GM18858 (cell line): ENCODE measurements around the gene PRSS2.

Source experiments
- ATAC-seq: cut with Tn5 transposase; IDR thresholded peaks from one replicate; pipeline ENCODE4 v1.9.1; 2021; ENCODE audit not compliant: unreplicated experiment

PRSS2 gene

GRCh38 chr7:142785841-142786250 lies 15.1 kb downstream of the PRSS2 start:
- no peak for ATAC-seq

- no peak for ATAC-seq
Measured at GRCh38 chr7:142787034-142787768, 16.4 kb downstream of the PRSS2 start.

DNA sequence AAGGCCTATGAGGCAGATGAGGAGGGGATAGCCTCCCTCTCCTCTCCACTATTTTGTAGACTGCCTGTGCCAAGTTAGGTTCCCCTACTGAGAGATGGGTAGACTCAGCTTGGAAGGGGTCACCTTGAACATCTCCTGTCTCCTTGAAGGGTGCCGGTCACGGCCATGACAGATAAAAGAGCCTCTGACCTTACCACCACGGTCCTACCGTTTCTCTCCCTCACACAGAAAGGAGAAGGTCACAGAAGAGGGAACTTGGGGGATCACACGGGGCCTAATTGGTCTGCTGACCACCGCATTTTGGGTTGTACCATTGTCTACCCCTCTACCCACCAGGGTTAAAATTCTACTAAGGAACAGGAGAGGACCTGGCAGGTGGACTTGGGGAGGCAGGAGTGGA lies 17.0 kb downstream of the PRSS2 start:
- no peak for ATAC-seq

DNA sequence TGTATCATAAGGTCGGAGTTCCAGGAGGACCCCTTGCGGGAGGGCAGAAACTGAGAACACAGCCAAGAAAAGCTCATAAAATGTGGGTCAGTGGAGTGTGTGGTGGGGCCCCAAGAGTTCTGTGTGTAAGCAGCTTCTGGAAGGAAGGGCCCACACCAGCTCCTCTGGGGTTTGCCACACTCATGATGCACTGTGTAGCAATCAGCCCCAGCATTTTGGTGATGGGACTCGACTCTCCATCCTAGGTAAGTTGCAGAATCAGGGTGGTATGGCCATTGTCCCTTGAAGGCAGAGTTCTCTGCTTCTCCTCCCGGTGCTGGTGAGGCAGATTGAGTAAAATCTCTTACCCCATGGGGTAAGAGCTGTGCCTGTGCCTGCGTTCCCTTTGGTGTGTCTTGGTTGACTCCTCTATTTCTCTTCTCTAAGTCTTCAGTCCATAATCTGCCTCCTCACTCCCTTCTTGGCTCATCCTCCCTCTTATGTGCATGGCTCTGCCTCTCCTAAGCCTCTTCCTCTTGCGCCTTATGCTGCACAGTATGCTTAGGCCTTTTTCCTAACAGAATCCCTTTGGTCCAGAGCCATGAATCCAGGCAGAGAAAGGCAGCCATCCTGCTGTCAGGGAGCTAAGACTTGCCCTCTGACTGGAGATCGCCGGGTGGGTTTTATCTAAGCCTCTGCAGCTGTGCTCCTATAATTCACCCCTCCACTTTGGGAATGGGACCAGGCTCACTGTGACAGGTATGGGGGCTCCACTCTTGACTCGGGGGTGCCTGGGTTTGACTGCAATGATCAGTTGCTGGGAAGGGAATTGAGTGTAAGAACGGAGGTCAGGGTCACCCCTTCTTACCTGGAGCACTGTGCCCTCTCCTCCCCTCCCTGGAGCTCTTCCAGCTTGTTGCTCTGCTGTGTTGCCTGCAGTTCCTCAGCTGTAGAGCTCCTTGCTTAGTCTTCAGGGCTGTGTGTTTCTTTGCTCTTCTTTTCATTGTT lies 17.8 kb downstream of the PRSS2 start:
- ATAC-seq: no peak

DNA sequence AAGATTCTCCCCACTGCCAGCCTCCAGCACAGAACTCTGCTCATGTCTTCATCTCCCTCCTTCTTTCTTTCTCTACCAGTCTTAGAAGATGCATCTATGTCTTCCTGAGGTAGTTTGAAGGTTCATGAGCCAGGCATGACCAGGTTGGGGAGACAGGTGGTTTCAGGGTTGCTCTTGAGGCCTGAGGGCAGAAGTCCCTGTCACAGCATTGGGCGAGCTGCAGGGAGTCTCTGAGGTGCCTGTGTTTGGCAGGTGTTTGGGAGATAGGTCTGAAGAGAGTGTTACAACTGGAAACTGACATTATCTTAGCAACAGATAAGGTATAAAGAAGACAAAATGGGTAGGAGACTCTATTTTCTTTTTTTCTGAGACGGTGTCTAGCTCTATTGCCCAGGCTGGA lies 18.7 kb downstream of the PRSS2 start:
- no peak for ATAC-seq

GRCh38 chr7:142790056-142790455 lies 19.3 kb downstream of the PRSS2 start:
- ATAC-seq: no peak

GRCh38 chr7:142790555-142790954 lies 19.8 kb downstream of the PRSS2 start:
- ATAC-seq: no peak

DNA sequence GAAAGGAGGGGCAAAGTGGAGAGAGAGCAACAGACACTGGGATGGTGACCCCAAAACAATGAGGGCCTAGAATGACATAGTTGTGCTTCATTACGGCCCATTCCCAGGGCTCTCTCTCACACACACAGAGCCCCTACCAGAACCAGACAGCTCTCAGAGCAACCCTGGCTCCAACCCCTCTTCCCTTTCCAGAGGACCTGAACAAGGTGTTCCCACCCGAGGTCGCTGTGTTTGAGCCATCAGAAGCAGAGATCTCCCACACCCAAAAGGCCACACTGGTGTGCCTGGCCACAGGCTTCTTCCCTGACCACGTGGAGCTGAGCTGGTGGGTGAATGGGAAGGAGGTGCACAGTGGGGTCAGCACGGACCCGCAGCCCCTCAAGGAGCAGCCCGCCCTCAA lies 20.7 kb downstream of the PRSS2 start:
- ATAC-seq: no peak

- ATAC-seq: no peak
Measured at GRCh38 chr7:142792129-142792528, 21.4 kb downstream of the PRSS2 start.

DNA sequence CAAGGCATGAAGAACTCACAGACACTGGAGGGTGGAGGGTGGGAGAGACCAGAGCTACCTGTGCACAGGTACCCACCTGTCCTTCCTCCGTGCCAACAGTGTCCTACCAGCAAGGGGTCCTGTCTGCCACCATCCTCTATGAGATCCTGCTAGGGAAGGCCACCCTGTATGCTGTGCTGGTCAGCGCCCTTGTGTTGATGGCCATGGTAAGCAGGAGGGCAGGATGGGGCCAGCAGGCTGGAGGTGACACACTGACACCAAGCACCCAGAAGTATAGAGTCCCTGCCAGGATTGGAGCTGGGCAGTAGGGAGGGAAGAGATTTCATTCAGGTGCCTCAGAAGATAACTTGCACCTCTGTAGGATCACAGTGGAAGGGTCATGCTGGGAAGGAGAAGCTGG lies 21.8 kb downstream of the PRSS2 start:
- ATAC-seq: no peak

GRCh38 chr7:142793156-142793555 lies 22.4 kb downstream of the PRSS2 start:
- no peak for ATAC-seq

GRCh38 chr7:142795339-142795863 lies 24.6 kb downstream of the PRSS2 start:
- ATAC-seq: no peak

DNA sequence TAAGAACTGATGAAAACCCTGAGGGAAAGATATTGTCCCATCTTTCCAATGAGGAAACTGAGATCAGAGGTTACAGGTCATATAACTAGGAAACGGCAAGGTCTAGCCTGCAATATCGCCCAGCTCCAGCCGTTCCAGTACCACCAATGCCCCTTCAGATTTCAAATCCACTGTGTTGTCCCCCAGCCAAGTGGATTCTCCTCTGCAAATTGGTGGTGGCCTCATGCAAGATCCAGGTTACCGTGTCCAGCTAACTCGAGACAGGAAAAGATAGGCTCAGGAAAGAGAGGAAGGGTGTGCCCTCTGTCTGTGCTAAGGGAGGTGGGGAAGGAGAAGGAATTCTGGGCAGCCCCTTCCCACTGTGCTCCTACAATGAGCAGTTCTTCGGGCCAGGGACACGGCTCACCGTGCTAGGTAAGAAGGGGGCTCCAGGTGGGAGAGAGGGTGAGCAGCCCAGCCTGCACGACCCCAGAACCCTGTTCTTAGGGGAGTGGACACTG lies 25.3 kb downstream of the PRSS2 start:
- no peak for ATAC-seq

DNA sequence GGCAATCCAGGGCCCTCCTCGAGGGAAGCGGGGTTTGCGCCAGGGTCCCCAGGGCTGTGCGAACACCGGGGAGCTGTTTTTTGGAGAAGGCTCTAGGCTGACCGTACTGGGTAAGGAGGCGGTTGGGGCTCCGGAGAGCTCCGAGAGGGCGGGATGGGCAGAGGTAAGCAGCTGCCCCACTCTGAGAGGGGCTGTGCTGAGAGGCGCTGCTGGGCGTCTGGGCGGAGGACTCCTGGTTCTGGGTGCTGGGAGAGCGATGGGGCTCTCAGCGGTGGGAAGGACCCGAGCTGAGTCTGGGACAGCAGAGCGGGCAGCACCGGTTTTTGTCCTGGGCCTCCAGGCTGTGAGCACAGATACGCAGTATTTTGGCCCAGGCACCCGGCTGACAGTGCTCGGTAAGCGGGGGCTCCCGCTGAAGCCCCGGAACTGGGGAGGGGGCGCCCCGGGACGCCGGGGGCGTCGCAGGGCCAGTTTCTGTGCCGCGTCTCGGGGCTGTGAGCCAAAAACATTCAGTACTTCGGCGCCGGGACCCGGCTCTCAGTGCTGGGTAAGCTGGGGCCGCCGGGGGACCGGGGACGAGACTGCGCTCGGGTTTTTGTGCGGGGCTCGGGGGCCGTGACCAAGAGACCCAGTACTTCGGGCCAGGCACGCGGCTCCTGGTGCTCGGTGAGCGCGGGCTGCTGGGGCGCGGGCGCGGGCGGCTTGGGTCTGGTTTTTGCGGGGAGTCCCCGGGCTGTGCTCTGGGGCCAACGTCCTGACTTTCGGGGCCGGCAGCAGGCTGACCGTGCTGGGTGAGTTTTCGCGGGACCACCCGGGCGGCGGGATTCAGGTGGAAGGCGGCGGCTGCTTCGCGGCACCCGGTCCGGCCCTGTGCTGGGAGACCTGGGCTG lies 26.0 kb downstream of the PRSS2 start:
- ATAC-seq: no peak

DNA sequence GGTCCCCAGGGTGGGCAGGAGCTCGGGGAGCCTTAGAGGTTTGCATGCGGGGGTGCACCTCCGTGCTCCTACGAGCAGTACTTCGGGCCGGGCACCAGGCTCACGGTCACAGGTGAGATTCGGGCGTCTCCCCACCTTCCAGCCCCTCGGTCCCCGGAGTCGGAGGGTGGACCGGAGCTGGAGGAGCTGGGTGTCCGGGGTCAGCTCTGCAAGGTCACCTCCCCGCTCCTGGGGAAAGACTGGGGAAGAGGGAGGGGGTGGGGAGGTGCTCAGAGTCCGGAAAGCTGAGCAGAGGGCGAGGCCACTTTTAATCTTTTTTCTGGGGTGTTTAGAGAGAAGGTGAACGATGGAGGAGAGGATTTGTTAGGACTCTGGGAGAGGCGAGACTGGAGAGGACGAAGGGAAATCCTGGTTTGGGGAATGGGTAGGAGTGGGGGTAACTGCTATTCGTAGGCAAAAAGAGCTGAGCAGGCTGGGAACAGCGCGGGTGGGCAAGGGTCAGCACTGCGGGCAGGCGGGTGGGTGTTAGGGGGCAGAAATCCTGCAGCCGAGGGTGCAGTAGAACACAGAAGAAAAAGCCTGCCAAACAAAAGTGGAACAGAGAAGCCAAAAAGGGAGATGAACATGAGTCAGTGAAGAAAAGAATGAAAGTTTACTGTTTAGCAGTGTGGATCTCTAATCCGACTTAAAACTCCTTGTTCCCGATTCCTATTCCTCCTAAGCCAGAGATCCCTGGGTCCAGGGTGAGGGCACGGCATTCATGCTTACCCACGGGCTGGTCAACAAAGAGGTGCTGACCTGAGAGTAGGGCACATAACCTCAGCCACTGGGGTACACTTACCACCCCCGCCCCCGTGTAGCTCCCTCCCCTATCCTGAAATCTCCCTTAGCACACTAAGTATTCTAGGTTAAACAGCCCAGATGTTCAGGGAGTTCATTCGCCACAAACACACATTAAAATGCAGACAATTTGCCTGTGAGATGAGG lies 26.9 kb downstream of the PRSS2 start:
- ATAC-seq: no peak

DNA sequence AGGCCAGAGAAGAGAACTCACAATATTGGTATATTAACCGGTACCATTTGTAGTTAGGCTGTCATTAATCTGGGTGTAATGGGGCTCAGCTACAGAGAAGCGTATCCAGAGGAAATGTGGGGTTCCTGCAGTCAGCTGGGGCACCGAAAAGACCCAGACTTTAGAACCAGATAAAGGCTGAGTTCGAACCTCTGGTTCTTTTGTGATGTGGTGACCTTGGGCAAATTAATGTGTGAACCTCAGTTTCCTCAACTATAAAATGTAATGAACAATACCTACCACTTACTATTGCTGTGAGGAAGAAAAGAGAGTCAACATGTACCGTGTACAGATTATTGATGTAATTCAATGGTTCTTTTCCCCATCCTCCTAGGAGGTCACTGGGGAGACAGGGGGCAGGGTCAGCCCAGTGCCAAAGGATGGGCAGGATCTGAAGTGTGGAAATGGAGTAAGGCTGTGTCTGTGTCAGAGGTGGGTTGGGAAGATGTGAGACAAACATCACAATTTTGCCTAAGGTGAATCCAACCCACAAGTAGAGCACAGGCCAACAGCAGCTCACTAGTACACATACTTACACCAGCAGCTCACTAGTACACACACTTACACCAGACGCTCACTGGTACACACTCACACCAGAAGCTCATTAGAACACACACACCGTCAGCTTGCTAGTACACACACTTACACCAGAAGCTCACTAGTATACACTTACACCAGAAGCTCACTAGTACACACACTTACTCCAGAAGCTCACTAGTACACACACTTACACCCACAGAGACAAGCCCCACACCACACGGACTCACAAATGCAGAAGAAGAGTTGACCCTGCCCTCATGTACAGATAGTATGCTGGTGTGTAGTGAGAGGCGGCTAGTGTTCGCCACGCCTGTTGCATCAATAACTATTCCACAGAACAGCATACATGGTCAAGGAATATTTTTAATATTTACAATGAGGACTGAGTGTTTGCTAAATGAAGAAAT lies 28.0 kb downstream of the PRSS2 start:
- no peak for ATAC-seq

GRCh38 chr7:142799437-142799835 lies 28.7 kb downstream of the PRSS2 start:
- ATAC-seq: no peak

GRCh38 chr7:142800088-142800487 lies 29.3 kb downstream of the PRSS2 start:
- ATAC-seq: no peak
